OCI-LY3 (cell line): ENCODE measurements around the gene PDLIM1.

Source experiments
- EZH2phosphoT487 ChIP-seq: fragments of 200-600 bp; shearing (Covaris generic); IDR thresholded peaks from 2 replicates; pipeline ENCODE4 v1.6.1; 2018; ENCODE audit warnings: antibody characterized with exemption, mixed run types, low read depth
- TF ChIP-seq, protein P1 (sequence below): fragments of 200-600, 300-600 bp; sonication (generic); IDR thresholded peaks from 2 replicates; pipeline ENCODE4 v1.5.1; 2014; ENCODE audit warnings: antibody characterized with exemption, low read length, low read depth

DNA sequence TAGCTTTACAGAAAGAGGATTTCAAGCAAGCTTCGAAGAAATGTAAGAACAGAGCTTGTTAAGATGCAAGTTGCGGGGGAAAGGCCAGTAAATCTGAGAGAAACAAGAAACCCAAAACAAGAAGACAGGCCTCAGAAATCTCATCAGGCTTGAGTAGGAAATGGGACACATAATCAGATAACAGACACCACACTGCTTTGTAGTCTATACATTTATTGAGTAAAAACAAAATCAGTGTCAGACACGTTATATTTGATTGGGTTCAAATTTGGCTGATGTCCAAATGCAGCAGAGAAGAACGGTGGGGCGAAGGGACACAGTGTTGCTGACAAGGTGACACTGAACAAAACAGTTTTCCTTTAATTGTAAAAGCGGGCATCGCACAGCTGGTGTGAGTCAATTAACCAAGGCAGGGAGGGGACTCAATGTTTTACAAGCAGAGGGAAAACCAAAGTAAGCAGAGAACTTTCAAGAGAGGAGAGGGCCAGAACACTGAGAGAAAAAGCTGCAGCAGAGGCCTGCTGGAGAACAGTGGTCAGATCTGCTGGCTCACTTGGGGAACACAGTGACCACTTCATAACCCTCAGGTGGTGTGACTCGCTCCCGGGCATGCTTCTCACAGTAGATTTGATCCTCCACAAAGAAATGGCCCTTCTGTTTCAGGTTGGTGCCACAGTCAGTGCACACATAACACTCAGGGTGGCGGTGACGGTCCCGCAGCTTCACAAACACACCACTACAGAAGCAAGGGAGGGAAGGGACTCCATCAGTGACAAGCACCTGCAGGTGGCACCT lies 53.2 kb downstream of the PDLIM1 start:
- TF ChIP-seq, protein P1, sequence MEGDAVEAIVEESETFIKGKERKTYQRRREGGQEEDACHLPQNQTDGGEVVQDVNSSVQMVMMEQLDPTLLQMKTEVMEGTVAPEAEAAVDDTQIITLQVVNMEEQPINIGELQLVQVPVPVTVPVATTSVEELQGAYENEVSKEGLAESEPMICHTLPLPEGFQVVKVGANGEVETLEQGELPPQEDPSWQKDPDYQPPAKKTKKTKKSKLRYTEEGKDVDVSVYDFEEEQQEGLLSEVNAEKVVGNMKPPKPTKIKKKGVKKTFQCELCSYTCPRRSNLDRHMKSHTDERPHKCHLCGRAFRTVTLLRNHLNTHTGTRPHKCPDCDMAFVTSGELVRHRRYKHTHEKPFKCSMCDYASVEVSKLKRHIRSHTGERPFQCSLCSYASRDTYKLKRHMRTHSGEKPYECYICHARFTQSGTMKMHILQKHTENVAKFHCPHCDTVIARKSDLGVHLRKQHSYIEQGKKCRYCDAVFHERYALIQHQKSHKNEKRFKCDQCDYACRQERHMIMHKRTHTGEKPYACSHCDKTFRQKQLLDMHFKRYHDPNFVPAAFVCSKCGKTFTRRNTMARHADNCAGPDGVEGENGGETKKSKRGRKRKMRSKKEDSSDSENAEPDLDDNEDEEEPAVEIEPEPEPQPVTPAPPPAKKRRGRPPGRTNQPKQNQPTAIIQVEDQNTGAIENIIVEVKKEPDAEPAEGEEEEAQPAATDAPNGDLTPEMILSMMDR = no peak
- no peak for TF ChIP-seq EZH2phosphoT487
